ENCODE measurements around the gene ZC3H4. TPM values are rescaled to one million over a fixed set of nuclear protein-coding genes. Genes with fewer than 3 reads are reported as not detected.

Gene ZC3H4
- total and polyA plus RNA-seq, 2 experiments from 2014 or later, result 26.7 to 36.9 TPM

- Histone ChIP-seq H3K27me3 (ENCODE audit: insufficient read depth) (no peaks in the 10 kb centered on the region), H3K4me3 (no peak overlapping the region), H3K36me3 (ENCODE audit: insufficient read depth) (peaks cover 51% of the 10 kb centered on the region), H3K4me2 (no peak overlapping the region), H2AFZ (no peak overlapping the region), H3K4me1 (ENCODE audit: insufficient read depth) (no peaks in the 10 kb centered on the region), H4K20me1 (replicated peaks; ENCODE audit: insufficient read depth) (peaks cover 52% of the 10 kb centered on the region), H3K9me2 (ENCODE audit: insufficient read depth) (no peaks in the 10 kb centered on the region), H3K27ac (ENCODE audit: low read depth) (peak overlapping the region; percentile 81; the same call in 1 of the 2 replicates), H3F3A (replicated peaks; ENCODE audit: low read depth) (peaks cover 40% of the 10 kb centered on the region), H3K79me2 (replicated peaks; ENCODE audit: insufficient read depth) (peaks cover 100% of the 10 kb centered on the region)
- peaks cover 5% of the 10 kb centered on the region for H3K4me1 Mint-ChIP-seq
- ATAC-seq (no peak), DNase-seq (ENCODE audit: low spot score) (no peak)
- TF ChIP-seq EZH2 (IDR thresholded peaks at IDR 0.05; ENCODE audit: low read depth, unreplicated experiment), result no peak
- no peak for TF ChIP-seq STAT1 (IDR thresholded peaks at IDR 0.05; ENCODE audit: unreplicated experiment)
- no peak for TF ChIP-seq ZNF331 (CRISPR knock-in tag; IDR thresholded peaks at IDR 0.05; ENCODE audit: low read depth)
- TF ChIP-seq ETS1 (IDR thresholded peaks at IDR 0.05), result no peak
- no peak for TF ChIP-seq CREB1 (CRISPR knock-in tag; IDR thresholded peaks at IDR 0.05; ENCODE audit: low read depth)
- TF ChIP-seq EZH2phosphoT487 (IDR thresholded peaks at IDR 0.05; ENCODE audit: unreplicated experiment), result no peak
- no peak for TF ChIP-seq ZNF462 (CRISPR knock-in tag; IDR thresholded peaks at IDR 0.05)
- TF ChIP-seq ZNF114 (CRISPR knock-in tag; IDR thresholded peaks at IDR 0.05), result no peak
- TF ChIP-seq JUNB (IDR thresholded peaks at IDR 0.05; ENCODE audit: unreplicated experiment), result no peak
- no peak for TF ChIP-seq POLR2AphosphoS5 (IDR thresholded peaks at IDR 0.05; ENCODE audit: low read depth)
- H3K27me3 Mint-ChIP-seq (ENCODE audit: insufficient read depth, low read depth, poor library complexity), result peaks cover 6% of the 10 kb centered on the region
- no peak overlapping the region for H3K4me3 Mint-ChIP-seq
- peaks cover 86% of the 10 kb centered on the region for H3K36me3 Mint-ChIP-seq (ENCODE audit: low read depth)
- no peaks in the 10 kb centered on the region for H3K9me3 Mint-ChIP-seq
- no peak overlapping the region for H3K27ac Mint-ChIP-seq
Observed at GRCh38 chr19:47145639-47146486, 32.3 kb upstream of the ZC3H4 start.
